Neuron (in vitro differentiated cells): ENCODE data around the gene KRR1.

ENCODE experiments used
- H2AFZ ChIP-seq: one replicate; pipeline ENCODE4 v1.6.1; 2013; ENCODE audit warnings: low read depth, mild to moderate bottlenecking, inconsistent platforms, low read length, moderate library complexity
- H3K27me3 ChIP-seq: one replicate; pipeline ENCODE4 v1.6.1; 2013; ENCODE audit warnings: low read length; ENCODE audit not compliant: insufficient read depth
- H3K36me3 ChIP-seq: one replicate; pipeline ENCODE4 v1.6.1; 2013; ENCODE audit warnings: low read length; ENCODE audit not compliant: insufficient read depth
- H3K4me1 ChIP-seq: one replicate; pipeline ENCODE4 v1.6.1; 2013; ENCODE audit warnings: low read length; ENCODE audit not compliant: insufficient read depth
- H3K4me3 ChIP-seq: 2 replicates; pipeline ENCODE4 v1.5.1; 2013; ENCODE audit warnings: mild to moderate bottlenecking, low read length, moderate library complexity
- H3K9me3 ChIP-seq: one replicate; pipeline ENCODE4 v1.6.1; 2013; ENCODE audit warnings: low read length

KRR1 gene

GRCh38 chr12:75511116-75512048, at the start of gene KRR1:
KRR1 (minus strand) TSS chr12:75511609; CDS start chr12:75511597, 12 bp downstream.
- H3K4me1 ChIP-seq, result peaks cover 18% of the 10 kb centered on the region

GRCh38 chr12:75560167-75560566, 48.8 kb upstream of the KRR1 start:
- H3K4me1 ChIP-seq, result peaks cover 4% of the 10 kb centered on the region
- no peaks in the 10 kb centered on the region for H3K27me3 ChIP-seq
- H3K36me3 ChIP-seq, result no peaks in the 10 kb centered on the region
- H3K9me3 ChIP-seq, result peaks cover 2% of the 10 kb centered on the region
- H3K4me3 ChIP-seq, result no peak overlapping the region
- no peak overlapping the region for H2AFZ ChIP-seq

More at GRCh38 chr12:75511116-75512048, at the start of gene KRR1:
- Histone ChIP-seq H3K36me3 (peaks cover 8% of the 10 kb centered on the region), H2AFZ (peak within 1 kb of the TSS; percentile 81), H3K4me3 (peak within 1 kb of the TSS; percentile 94), H3K27me3 (no peaks in the 10 kb centered on the region), H3K9me3 (no peaks in the 10 kb centered on the region)

- Histone ChIP-seq H3K9me3 (no peaks in the 10 kb centered on the region), H3K27me3 (no peaks in the 10 kb centered on the region), H3K4me3 (no peak overlapping the region), H3K36me3 (no peaks in the 10 kb centered on the region), H3K4me1 (peaks cover 13% of the 10 kb centered on the region), H2AFZ (no peak overlapping the region)
Measured at GRCh38 chr12:75558287-75558686, 46.9 kb upstream of the KRR1 start.

- no peaks in the 10 kb centered on the region for H3K27me3 ChIP-seq
- no peaks in the 10 kb centered on the region for H3K36me3 ChIP-seq
- H3K9me3 ChIP-seq, result no peaks in the 10 kb centered on the region
- peaks cover 20% of the 10 kb centered on the region for H3K4me1 ChIP-seq
- no peak overlapping the region for H2AFZ ChIP-seq
- no peak overlapping the region for H3K4me3 ChIP-seq
Measured at GRCh38 chr12:75556311-75556899, 45.0 kb upstream of the KRR1 start.

GRCh38 chr12:75554556-75554880, 43.1 kb upstream of the KRR1 start:
- Histone ChIP-seq H3K36me3 (no peaks in the 10 kb centered on the region), H3K9me3 (no peaks in the 10 kb centered on the region), H3K4me3 (no peak overlapping the region), H2AFZ (no peak overlapping the region), H3K4me1 (peaks cover 20% of the 10 kb centered on the region), H3K27me3 (no peaks in the 10 kb centered on the region)

- Histone ChIP-seq H3K9me3 (no peaks in the 10 kb centered on the region), H3K4me1 (peaks cover 20% of the 10 kb centered on the region), H3K36me3 (no peaks in the 10 kb centered on the region), H3K27me3 (no peaks in the 10 kb centered on the region), H2AFZ (no peak overlapping the region), H3K4me3 (no peak overlapping the region)
Measured at GRCh38 chr12:75553836-75554555, 42.6 kb upstream of the KRR1 start.

GRCh38 chr12:75553398-75553797, 42.0 kb upstream of the KRR1 start:
- Histone ChIP-seq H3K4me1 (peaks cover 20% of the 10 kb centered on the region), H2AFZ (no peak overlapping the region), H3K9me3 (no peaks in the 10 kb centered on the region), H3K27me3 (no peaks in the 10 kb centered on the region), H3K36me3 (no peaks in the 10 kb centered on the region), H3K4me3 (no peak overlapping the region)

- H2AFZ ChIP-seq, result no peak overlapping the region
- H3K4me1 ChIP-seq, result peaks cover 16% of the 10 kb centered on the region
- H3K9me3 ChIP-seq, result no peaks in the 10 kb centered on the region
- no peaks in the 10 kb centered on the region for H3K27me3 ChIP-seq
- H3K4me3 ChIP-seq, result no peak overlapping the region
- H3K36me3 ChIP-seq, result no peaks in the 10 kb centered on the region
Measured at GRCh38 chr12:75551477-75551876, 40.1 kb upstream of the KRR1 start.

GRCh38 chr12:75550401-75551240, 39.2 kb upstream of the KRR1 start:
- no peaks in the 10 kb centered on the region for H3K27me3 ChIP-seq

GRCh38 chr12:75549989-75550388, 38.6 kb upstream of the KRR1 start:
- Histone ChIP-seq H3K4me3 (no peak overlapping the region), H3K4me1 (peaks cover 16% of the 10 kb centered on the region), H3K27me3 (no peaks in the 10 kb centered on the region), H3K9me3 (no peaks in the 10 kb centered on the region), H3K36me3 (no peaks in the 10 kb centered on the region), H2AFZ (no peak overlapping the region)

More at GRCh38 chr12:75550401-75551240, 39.2 kb upstream of the KRR1 start:
- H3K9me3 ChIP-seq, result no peaks in the 10 kb centered on the region
- no peak overlapping the region for H3K4me3 ChIP-seq
- no peak overlapping the region for H2AFZ ChIP-seq
- H3K4me1 ChIP-seq, result peaks cover 16% of the 10 kb centered on the region
- no peaks in the 10 kb centered on the region for H3K36me3 ChIP-seq

GRCh38 chr12:75548879-75549278, 37.5 kb upstream of the KRR1 start:
- Histone ChIP-seq H3K9me3 (no peaks in the 10 kb centered on the region), H3K27me3 (no peaks in the 10 kb centered on the region), H2AFZ (no peak overlapping the region), H3K4me3 (no peak overlapping the region), H3K4me1 (peaks cover 13% of the 10 kb centered on the region), H3K36me3 (no peaks in the 10 kb centered on the region)

- Histone ChIP-seq H3K4me1 (no peaks in the 10 kb centered on the region), H3K4me3 (no peak overlapping the region), H2AFZ (no peak overlapping the region), H3K27me3 (no peaks in the 10 kb centered on the region), H3K9me3 (no peaks in the 10 kb centered on the region), H3K36me3 (no peaks in the 10 kb centered on the region)
Measured at GRCh38 chr12:75545636-75546035, 34.2 kb upstream of the KRR1 start.
